ENCODE measurements around the gene ELAPOR1.

Gene ELAPOR1

DNA sequence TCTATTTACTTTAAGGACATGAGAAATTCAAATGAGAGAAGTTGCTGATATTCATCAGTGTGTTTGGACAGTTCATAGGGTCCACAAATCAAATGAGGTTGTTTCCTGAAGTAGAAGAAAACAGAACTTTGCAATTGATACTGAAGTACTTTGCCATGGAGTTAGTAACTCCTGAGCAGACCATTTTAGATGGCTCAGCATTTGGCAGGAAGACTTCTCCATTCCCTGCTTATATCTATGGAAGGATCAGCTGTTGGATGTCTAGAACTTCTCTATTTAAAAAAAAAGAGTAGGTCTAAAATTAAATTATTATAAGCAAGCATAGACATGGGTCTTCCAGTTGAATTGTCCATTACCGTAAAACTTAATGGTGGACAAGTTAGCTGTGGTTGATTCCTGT, 18.3 kb upstream of the ELAPOR1 start:
- no peak for DNase-seq

DNA sequence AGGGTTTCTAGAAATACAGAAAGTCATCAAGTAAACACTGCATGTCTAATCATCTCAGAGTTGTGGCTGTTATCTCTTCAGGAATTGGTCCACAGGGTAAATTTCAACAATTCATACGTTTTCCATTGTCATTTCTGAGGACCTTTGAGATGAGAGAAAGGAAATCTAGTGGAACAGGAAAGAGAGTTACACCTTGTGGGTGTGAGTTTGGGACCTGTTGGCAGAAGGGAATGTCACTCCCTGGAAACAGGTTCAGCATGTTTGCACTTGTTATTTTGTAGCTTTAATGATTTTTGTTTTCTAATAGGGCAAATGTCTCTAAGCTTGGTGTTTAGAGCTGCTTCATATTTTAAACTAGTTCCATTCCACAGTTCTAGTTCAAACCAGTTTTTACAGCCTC, 17.8 kb upstream of the ELAPOR1 start:
- no peak for DNase-seq

DNA sequence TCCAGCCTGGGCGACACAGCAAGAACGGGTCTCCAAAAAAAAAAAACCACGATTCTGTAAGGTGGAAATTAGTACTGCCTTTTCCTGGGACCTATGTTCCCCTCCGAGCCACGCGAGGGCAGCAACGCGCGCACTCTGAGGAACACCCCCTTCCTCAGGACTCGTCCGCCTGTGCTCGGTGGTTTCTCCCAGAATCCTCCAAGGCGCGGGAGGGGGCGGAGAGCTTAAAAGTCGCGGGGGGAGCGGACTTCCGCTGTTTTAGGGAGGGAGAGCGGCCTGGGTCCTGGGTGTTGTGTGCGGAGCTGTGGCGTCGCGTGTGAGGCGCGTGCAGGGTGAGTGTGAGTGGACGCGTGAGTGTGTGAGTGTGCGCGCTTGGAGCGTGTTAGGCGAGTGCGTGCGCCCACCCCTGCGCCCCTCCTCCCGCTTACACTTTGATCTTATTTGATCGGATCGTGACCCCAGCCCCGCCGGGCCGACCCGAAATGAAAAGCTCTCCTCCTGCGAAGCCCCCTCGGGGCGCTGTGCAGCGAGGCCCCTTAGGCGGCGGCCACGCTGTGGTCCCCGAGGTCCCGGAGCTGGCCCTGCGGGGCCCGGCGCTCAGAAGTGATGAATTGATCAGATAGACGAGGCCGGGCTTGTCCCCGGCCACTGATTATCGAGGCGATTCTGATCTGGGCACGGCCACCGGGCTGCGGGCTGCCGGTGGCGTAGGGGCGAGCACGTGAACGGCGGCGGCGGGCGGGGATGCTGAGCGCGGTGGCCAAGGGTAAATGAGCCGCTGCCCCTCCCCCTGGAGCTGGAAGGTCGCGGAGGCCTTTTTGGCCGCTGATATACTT, 13.8 kb upstream of the ELAPOR1 start:
- DNase-seq = peak; percentile 97

DNA sequence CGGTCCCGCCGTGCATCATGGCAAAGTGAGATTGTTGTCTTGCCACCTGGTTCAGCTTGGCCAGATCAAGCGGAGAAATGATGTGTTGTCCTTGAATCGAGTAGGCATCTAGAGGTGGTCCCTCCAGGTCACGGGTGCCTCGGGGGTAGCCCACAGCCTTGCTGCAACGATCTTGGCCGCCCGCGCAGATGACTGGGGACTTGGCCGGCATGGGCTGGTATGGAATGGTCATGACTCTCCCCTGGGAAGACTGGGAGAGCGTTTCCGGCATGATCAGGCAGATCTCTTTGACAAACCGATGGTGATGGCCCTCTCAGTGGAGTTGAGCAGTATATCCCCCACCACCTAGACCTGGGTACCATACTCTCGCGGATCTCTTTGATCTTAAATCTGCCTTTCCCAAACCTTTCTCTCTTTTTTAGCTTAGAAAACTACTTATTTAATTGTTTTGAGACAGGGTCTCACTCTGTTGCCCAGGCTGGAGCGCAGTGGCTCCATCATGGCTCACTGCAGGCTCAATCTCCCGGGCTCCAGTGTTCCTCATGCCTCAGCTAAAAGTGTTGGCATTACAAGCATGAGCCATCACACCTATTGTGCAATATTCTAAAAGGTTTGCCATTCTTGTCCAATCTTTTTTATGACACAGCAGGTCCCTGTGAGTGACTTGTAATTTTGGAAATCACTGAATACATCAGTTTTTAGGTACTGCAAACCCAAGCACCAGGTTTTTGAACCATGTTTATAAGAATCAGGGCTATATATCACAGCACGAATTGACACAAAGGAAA, 9.4 kb upstream of the ELAPOR1 start:
- no peak for DNase-seq

DNA sequence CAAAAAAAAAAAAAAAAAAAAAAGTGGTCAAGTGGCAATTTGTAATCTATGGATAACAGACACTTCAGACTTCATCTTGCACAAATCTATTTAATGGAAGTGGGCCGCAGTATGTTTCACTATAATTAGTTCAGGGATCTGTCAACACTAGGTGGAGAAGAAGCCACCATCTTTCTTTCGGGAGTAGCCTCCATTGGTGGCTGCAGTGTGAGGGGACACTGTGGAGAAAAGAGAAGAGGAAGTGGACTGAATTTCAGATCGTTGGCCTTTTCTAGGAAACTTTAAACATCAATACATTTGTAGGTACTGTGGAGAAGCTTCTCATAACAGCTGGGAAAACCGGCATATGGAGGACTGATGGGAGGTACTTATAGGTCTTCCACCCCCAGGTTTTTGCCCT, 8.0 kb upstream of the ELAPOR1 start:
- no peak for DNase-seq

- DNase-seq = no peak
Observed at GRCh38 chr1:109107785-109108184, 6.1 kb upstream of the ELAPOR1 start.

- DNase-seq = no peak
Observed at GRCh38 chr1:109109906-109110305, 4.0 kb upstream of the ELAPOR1 start.

- DNase-seq = no peak
Observed at GRCh38 chr1:109111386-109112055, 2.4 kb upstream of the ELAPOR1 start.

DNA sequence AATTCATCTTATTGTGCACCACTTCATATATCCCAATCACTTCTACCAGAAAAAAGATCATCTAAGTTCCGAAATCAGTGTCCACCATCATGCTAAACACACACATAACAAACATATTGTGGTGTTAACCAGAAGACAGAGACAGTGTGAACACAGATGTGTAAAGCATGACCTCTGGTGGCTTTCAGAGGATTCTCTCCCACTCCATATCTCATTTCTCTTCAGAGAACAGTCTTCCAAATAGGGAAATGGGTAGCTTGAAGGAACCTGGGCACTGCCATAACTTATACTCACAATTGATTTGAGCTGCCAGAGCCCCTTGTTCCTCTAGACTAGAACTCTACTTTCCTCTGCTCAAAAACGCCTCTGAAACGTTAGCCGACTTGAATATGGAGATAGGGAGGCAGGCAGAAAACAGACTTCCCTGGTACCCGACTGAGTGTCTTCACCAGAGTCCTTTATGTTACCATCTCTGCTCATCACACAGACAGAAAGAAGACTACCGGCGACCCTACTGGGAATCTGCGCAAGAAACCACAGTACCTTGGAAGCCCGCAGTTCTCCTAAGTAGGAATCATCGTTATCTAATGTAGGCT, 1.8 kb upstream of the ELAPOR1 start:
- peak; percentile 45 for DNase-seq

GRCh38 chr1:109112652-109113285, 1.1 kb upstream of the ELAPOR1 start:
- peak; percentile 86 for DNase-seq

DNA sequence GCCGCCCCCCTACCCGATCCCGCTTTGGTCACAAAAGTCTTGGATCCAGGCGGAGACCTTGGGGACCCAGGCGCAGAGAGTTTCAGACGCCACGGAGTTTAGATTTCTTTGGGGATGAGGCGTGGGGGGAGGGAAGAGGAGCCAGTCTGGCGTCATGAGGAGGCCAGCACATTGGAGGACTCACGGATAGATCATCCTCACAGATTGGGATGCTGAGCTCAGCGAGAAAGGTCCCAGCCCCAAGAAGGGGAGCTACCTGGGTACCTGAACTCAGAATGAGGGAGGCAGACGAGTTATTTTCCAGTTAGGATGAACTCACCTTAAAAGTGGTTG, 393 bp downstream of the ELAPOR1 start:
- no peak for DNase-seq

GRCh38 chr1:109115685-109116084, 1.8 kb downstream of the ELAPOR1 start:
- no peak for DNase-seq

GRCh38 chr1:109116286-109116685, 2.4 kb downstream of the ELAPOR1 start:
- no peak for DNase-seq

GRCh38 chr1:109118089-109118488, 4.2 kb downstream of the ELAPOR1 start:
- no peak for DNase-seq

DNA sequence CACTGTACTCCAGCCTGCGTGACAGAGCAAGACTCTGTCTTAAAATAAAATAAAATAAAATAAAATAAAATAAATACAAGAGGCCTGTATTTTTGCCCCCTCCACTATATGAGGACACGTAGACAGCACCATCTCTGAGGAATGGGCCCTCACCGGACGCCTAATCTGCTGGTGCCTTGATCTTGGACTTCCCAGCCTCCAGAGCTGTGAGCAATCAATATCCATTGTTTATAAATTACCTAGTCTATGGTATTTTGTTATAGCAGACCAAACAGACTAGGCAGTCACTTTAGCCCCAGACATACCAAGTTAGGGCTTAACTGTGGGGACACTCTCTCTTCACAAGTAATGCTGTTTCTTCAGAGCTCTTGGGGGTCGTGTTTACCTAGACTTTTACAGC, 6.4 kb downstream of the ELAPOR1 start:
- DNase-seq = no peak

GRCh38 chr1:109131059-109131458, 17.1 kb downstream of the ELAPOR1 start:
- no peak for DNase-seq

- no peak for DNase-seq
Observed at GRCh38 chr1:109131800-109132199, 17.9 kb downstream of the ELAPOR1 start.

- peak; percentile 77 for DNase-seq
Observed at GRCh38 chr1:109133002-109133706, 19.2 kb downstream of the ELAPOR1 start.

DNA sequence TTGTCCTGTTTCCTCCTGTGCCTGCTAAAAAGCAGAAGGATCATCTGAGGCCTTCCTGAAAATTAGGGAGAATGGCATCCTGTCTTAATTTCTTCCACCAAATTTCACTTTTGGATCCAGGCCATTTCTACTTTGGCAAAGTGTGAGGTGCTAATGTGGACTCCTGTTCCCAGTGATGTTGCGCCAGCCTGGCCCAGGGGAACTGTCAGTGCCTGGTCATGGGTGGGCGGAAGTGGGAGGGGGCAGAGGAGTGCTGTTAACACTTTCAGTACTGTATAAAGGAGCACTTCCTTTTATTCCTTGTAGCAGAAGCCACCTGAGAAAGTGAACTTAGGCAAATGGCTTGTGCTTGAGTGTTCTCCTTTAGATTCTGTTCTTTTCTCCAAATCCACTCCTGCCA, 19.9 kb downstream of the ELAPOR1 start:
- peak; percentile 77 for DNase-seq

DNA sequence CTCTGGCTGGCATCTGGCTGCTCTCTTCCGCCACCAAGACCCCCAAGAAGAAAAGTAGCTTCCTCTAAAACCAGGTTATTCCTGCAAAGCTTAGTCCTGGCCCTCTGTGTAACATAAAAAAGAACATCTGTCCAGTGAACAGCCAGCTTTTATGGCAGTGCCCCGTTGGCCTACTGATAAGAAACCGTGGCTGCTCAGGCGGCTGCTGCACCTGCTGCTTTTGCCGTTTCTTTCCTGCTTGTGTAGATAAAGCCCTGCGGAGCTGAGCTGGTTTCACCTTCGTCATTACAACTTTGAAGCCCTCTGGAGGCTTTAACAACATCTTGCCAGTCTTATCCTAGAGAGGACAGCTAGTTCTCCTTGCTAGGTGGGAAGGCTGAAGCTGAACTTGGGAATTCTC, 20.5 kb downstream of the ELAPOR1 start:
- DNase-seq = peak; percentile 15

- DNase-seq = no peak
Observed at GRCh38 chr1:109135940-109136339, 22.0 kb downstream of the ELAPOR1 start.

GRCh38 chr1:109136766-109137165, 22.9 kb downstream of the ELAPOR1 start:
- no peak for DNase-seq
